ENCODE data around the gene TMEM129.

The TMEM129 gene

DNA sequence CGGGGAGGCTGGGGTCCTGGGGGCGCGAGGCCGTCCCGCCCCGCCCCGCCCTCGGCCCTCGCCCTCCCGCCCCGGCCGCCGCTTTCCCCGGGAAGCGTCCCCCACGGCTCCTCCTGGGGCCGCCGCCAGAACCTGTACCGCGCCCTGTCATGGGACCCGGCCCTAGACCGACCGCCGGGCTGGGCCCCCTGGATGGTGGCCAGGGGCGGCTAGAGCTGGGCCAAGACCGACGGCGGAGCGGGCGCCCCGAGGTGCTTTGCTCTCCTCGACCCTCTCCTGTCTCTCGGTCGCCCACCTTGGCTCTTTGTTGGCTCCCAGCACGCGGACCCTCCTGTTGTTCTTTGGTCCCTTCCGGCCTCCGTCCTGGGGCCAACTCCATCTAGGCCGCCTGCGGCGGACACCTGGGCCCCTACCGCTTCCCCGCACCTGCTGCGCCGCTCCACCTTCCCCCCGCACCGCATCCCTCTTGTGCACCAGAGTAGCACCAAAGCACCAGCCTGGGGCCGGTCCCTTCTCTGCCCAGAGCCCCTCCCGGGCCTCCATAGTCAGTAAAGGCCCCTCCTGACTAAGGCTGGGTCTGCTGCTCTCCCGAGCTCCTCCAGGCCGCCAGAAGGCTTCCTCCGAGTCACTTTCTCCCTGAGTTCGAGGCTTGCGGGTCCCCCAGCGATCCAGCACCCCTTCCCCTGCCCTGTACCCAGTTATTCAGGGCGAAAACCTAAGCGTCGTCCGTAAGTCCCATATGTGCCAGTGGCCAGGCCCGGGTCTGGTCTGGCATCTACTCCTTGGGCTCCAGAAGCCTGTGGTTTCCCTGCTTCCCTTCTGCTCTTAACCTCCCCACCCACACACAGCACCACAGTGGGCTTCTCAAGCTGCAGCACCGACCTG, 785 bp upstream of the TMEM129 start:
- TF ChIP-seq, protein P1, sequence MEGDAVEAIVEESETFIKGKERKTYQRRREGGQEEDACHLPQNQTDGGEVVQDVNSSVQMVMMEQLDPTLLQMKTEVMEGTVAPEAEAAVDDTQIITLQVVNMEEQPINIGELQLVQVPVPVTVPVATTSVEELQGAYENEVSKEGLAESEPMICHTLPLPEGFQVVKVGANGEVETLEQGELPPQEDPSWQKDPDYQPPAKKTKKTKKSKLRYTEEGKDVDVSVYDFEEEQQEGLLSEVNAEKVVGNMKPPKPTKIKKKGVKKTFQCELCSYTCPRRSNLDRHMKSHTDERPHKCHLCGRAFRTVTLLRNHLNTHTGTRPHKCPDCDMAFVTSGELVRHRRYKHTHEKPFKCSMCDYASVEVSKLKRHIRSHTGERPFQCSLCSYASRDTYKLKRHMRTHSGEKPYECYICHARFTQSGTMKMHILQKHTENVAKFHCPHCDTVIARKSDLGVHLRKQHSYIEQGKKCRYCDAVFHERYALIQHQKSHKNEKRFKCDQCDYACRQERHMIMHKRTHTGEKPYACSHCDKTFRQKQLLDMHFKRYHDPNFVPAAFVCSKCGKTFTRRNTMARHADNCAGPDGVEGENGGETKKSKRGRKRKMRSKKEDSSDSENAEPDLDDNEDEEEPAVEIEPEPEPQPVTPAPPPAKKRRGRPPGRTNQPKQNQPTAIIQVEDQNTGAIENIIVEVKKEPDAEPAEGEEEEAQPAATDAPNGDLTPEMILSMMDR (IDR thresholded peaks at IDR 0.05; ENCODE audit: insufficient read depth, low read length, poor library complexity, severe bottlenecking), result no peak
- peak overlapping the region; percentile 89 for H3K4me3 ChIP-seq (replicated peaks; ENCODE audit: low read depth, low read length)
- peaks cover 21% of the 10 kb centered on the region for H3K36me3 ChIP-seq (ENCODE audit: control insufficient read depth, insufficient read depth, low read length)
- no peak for DNase-seq (ENCODE audit: extremely low read depth, insufficient read length)
- no peaks in the 10 kb centered on the region for H3K27me3 ChIP-seq (replicated peaks; ENCODE audit: control insufficient read depth, insufficient read depth, low read length)

DNA sequence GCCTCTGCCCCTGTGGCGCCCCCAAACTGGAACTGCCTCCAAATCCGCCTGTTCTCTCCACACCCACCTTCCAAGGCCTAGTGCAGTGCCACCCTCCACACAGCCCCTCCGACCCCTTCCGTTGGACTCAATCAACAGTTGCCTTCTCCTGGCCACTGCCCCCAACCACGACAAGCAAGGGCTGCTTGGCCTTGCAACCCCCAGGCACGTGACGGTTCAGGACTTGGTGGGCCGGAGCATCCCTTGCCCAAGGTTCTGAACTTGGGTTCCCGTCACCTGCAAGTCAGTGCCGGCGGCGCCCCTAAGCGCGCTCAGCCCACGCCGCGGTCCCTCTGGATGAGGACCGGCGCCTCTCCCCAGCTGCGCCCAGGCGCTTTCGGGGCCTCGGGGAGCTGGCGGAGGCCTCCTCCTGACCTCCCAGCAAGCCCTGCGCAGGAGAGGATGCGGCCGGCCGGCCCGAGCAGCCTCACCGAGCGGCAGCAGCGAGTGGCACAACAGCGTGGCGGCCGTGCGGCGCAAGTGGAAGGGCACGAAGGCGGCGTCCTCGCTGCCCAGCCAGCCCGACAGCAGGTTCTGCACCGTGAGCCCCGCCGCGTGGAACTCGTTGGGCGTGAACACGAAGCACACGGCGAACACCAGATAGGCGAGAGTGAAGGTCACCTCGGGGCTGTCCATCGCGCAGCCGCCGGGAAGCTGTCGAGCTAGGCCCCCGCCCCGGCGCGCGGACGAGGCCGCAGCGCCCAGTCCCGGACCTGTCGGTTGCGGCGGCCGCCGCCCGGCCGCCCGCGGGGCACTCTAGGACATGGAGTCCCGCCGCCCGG, 750 bp downstream of the TMEM129 start:
- H3K4me3 ChIP-seq (replicated peaks; ENCODE audit: low read depth, low read length), result peak overlapping the region; percentile 92
- H3K36me3 ChIP-seq (ENCODE audit: control insufficient read depth, insufficient read depth, low read length), result peaks cover 20% of the 10 kb centered on the region
- H3K27me3 ChIP-seq (replicated peaks; ENCODE audit: control insufficient read depth, insufficient read depth, low read length), result no peaks in the 10 kb centered on the region
- DNase-seq (ENCODE audit: extremely low read depth, insufficient read length), result peak; percentile 75
- TF ChIP-seq, protein P1 (IDR thresholded peaks at IDR 0.05; ENCODE audit: insufficient read depth, low read length, poor library complexity, severe bottlenecking), result no peak

DNA sequence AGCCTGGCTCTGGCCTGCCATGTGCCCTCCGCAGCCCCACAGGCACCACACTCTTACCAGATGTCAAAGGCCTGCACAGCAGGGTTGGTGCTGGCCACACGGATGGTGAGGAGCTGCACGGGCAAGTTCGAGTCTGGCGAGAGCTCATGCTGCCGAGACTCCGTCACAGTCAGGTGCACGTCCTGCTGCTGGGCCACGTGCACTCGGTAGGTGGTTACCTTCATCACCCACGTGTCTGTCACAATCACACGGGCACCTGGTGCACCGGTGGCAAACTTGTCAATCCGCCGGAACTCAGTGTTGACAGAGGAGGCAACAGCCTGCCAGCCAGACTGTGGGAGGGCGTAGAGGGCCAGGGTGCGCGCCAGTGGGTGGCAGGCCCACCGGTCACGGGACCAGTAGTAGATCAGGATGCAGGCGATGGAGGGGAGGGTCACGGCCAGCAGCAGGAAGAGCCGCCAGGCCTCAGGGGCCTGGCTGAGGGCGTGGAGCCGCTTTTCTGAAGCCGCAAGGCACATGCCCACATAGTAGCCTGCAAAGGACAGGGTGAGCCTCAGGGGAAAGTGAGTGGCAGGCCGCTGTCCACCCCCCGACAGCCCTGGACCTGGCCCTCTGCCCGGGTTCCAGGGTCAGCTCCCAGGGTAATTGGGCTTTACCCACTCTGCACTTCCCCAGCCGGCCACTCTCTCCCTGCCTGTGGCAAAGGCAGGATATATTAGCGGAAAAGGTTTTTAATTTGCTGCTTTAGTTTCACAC, 2.9 kb downstream of the TMEM129 start:
- TF ChIP-seq, protein P1 (IDR thresholded peaks at IDR 0.05; ENCODE audit: insufficient read depth, low read length, poor library complexity, severe bottlenecking), result no peak
- Histone ChIP-seq H3K4me3 (replicated peaks; ENCODE audit: low read depth, low read length) (no peak overlapping the region), H3K36me3 (ENCODE audit: control insufficient read depth, insufficient read depth, low read length) (peaks cover 13% of the 10 kb centered on the region), H3K27me3 (replicated peaks; ENCODE audit: control insufficient read depth, insufficient read depth, low read length) (no peaks in the 10 kb centered on the region)
- no peak for DNase-seq (ENCODE audit: extremely low read depth, insufficient read length)

DNA sequence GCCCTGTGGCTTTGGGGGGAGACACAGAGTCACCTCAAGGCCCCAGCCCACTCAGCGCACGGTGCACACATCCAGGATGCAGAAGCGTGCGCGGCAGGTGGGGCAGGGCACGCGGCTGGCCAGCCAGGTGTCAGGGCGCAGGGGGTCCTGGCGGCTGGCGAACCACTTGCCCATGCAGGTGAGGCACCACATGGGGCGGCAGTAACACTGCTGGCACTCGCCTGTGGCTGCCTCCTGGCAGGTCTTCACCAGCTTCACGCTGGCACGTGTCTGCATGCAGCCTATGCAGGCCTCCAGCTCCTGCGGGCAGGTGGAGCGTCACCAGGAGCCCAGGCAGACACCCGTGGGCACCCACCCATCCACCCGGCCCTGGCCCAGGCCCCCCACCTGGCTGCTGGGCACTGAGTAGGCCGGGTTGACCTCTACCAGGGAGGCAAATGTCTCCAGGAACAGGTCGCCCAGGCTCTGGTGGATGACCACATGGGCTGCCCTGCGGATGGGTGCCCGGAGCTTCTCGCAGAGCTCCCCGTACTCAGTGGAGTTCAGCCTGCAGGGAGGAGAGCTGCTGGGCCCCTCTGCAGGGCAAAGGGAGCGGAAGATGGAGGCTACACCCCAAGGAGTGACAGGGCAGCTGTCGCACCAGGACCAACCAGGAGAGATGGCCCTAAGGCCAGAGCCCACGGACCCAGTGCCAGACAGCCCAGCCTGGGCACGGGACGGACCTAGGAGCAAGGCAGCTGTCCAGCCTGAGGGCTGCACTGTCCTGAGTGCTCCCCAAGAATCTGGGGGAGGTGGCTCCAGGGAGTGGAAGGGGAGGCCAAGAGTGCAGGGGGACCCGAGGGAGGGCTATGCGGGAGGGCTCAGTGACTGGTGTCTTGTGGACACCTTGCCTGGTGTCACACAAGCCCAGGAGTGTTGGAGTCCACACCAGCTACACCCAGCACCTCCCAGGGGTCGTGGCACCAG, 3.7 kb downstream of the TMEM129 start:
- no peaks in the 10 kb centered on the region for H3K27me3 ChIP-seq (replicated peaks; ENCODE audit: control insufficient read depth, insufficient read depth, low read length)
- no peak for DNase-seq (ENCODE audit: extremely low read depth, insufficient read length)
- H3K36me3 ChIP-seq (ENCODE audit: control insufficient read depth, insufficient read depth, low read length), result peaks cover 13% of the 10 kb centered on the region
- no peak overlapping the region for H3K4me3 ChIP-seq (replicated peaks; ENCODE audit: low read depth, low read length)
- TF ChIP-seq, protein P1 (IDR thresholded peaks at IDR 0.05; ENCODE audit: insufficient read depth, low read length, poor library complexity, severe bottlenecking), result no peak

Data from GM06990 (cell line).